HepG2 (cell line): Measurements from ENCODE around the gene ZKSCAN5. TPM values are rescaled to one million over a fixed set of nuclear protein-coding genes. Genes with fewer than 3 reads are reported as not detected.
A peak's percentile ranks its signal among the peaks of the same experiment; 100 is the strongest.

Experiments used
- ARNT2 ChIP-seq: sonication (generic); formaldehyde crosslinking; IDR thresholded peaks from 2 replicates; pipeline ENCODE4 v1.8.0; 2022; ENCODE audit warnings: mild to moderate bottlenecking, low read depth, missing genetic modification reagents, moderate library complexity
- ASH2L ChIP-seq: fragments of 300-600, 200-600 bp; sonication (generic); IDR thresholded peaks from 2 replicates; pipeline ENCODE4 v1.7.0; 2017; ENCODE audit warnings: low read depth, mild to moderate bottlenecking, moderate library complexity, mixed read lengths, low read length; ENCODE audit not compliant: insufficient read length
- FOXK1 ChIP-seq: sonication (generic); formaldehyde crosslinking; IDR thresholded peaks from 2 replicates; pipeline ENCODE4 v1.4.0; 2020; ENCODE audit warnings: low read depth, missing genetic modification reagents, borderline replicate concordance
- HNF1A ChIP-seq, 2 experiments: sonication (generic) in 1 of 2; formaldehyde crosslinking in 1 of 2; IDR thresholded peaks; 2 replicates each; pipeline versions ENCODE4 v1.4.0 to v1.6.1; 2016 to 2020; ENCODE audit warnings: borderline replicate concordance in 1 of 2, low read depth in 1 of 2, mild to moderate bottlenecking in 1 of 2, missing genetic modification reagents in 1 of 2
- IRF1 ChIP-seq: sonication (generic); formaldehyde crosslinking; IDR thresholded peaks from 2 replicates; pipeline ENCODE4 v1.4.0; 2020; ENCODE audit warnings: low read depth, mild to moderate bottlenecking, missing genetic modification reagents
- KAT7 ChIP-seq: IDR thresholded peaks from 2 replicates; pipeline ENCODE4 v1.6.1; 2018; ENCODE audit warnings: borderline replicate concordance, missing compliant biosample characterization
- KDM5B ChIP-seq: sonication (generic); formaldehyde crosslinking; IDR thresholded peaks from 2 replicates; pipeline ENCODE4 v1.4.0; 2020; ENCODE audit warnings: missing genetic modification reagents, mild to moderate bottlenecking, borderline replicate concordance
- KLF9 ChIP-seq: IDR thresholded peaks from 2 replicates; pipeline ENCODE4 v1.6.1; 2016; ENCODE audit warnings: low read depth
- MAFK ChIP-seq, 2 experiments: IDR thresholded peaks in 1 of 2; conservative IDR thresholded peaks in 1 of 2; 2 replicates each; pipeline ENCODE4 v1.6.1; 2011; ENCODE audit warnings: improper control_type of control experiment in 2 of 2, low read length in 2 of 2
- MTA3 ChIP-seq: sonication (generic); formaldehyde crosslinking; IDR thresholded peaks from 2 replicates; pipeline ENCODE4 v1.4.0; 2020; ENCODE audit warnings: missing genetic modification reagents
- PRDM4 ChIP-seq: sonication (generic); formaldehyde crosslinking; IDR thresholded peaks from 2 replicates; pipeline ENCODE4 v1.9.0; 2021; ENCODE audit warnings: missing genetic modification reagents, borderline replicate concordance
- SALL1 ChIP-seq: sonication (generic); formaldehyde crosslinking; IDR thresholded peaks from 2 replicates; pipeline ENCODE4 v1.8.0; 2022; ENCODE audit warnings: mild to moderate bottlenecking, missing genetic modification reagents
- ZBTB42 ChIP-seq: sonication (generic); formaldehyde crosslinking; IDR thresholded peaks from 2 replicates; pipeline ENCODE4 v1.5.0; 2020; ENCODE audit warnings: mild to moderate bottlenecking, missing genetic modification reagents
- ZBTB8A ChIP-seq: sonication (generic); formaldehyde crosslinking; IDR thresholded peaks from 2 replicates; pipeline ENCODE4 v1.4.0; 2020; ENCODE audit warnings: mild to moderate bottlenecking, low read depth, missing genetic modification reagents, borderline replicate concordance
- ZC3H4 ChIP-seq: sonication (generic); formaldehyde crosslinking; IDR thresholded peaks from 2 replicates; pipeline ENCODE4 v1.4.0; 2020; ENCODE audit warnings: missing genetic modification reagents, borderline replicate concordance
- ZMYM2 ChIP-seq: sonication (generic); formaldehyde crosslinking; IDR thresholded peaks from 2 replicates; pipeline ENCODE4 v1.8.0; 2022; ENCODE audit warnings: mild to moderate bottlenecking, missing genetic modification reagents
- ZNF274 ChIP-seq: sonication (generic); formaldehyde crosslinking; IDR thresholded peaks from 2 replicates; pipeline ENCODE4 v1.5.1; 2020; ENCODE audit warnings: mild to moderate bottlenecking, missing genetic modification reagents
- ZNF557 ChIP-seq: sonication (generic); formaldehyde crosslinking; IDR thresholded peaks from 2 replicates; pipeline ENCODE4 v1.4.0; 2020; ENCODE audit warnings: missing genetic modification reagents
- ZNF747 ChIP-seq: sonication (generic); formaldehyde crosslinking; IDR thresholded peaks from 2 replicates; pipeline ENCODE4 v1.8.1; 2023; ENCODE audit warnings: missing genetic modification reagents, mild to moderate bottlenecking, borderline replicate concordance
- ZNF772 ChIP-seq: sonication (generic); formaldehyde crosslinking; IDR thresholded peaks from 2 replicates; pipeline ENCODE4 v1.5.0; 2020; ENCODE audit warnings: mild to moderate bottlenecking, missing genetic modification reagents
- polyA plus RNA-seq, 8 experiments: library from polyadenylated mRNA; depleted of rRNA in 3 of 8; stranded (reverse) in 7 of 8; unstranded in 1 of 8; fragments of >200 nt; fragmentation: Illumina TruSeq in 4 of 8; extraction: Trizol in 4 of 8; gene quantifications; 2 replicates each; pipeline versions ENCODE4 v1.2.1 to v1.2.3, GENCODE V29; 2011 to 2016; ENCODE audit warnings: low read depth in 4 of 8, missing spikeins in 1 of 8, mixed read lengths in 1 of 8; ENCODE audit not compliant: insufficient read depth in 1 of 8
- total RNA-seq, 5 experiments: library from RNA; depleted of rRNA; stranded (reverse); fragments of >200 nt; fragmentation: Illumina TruSeq; extraction: Trizol; gene quantifications; 2 replicates each; pipeline ENCODE4 v1.2.3, GENCODE V29; 2016; ENCODE audit warnings: low read depth in 1 of 5

Gene ZKSCAN5
- total and polyA plus RNA-seq, 2 of the 13 experiments (the other 11 are each of a cell fraction or from before 2014, with no cell fraction given) = 5.5 to 11.7 TPM

- TF ChIP-seq HNF1A (IDR thresholded peaks at IDR 0.05; ENCODE audit: low read depth) (no peak), HNF1A (CRISPR knock-in tag; IDR thresholded peaks at IDR 0.05; ENCODE audit: borderline replicate concordance) (0 out of 2 replicates have a peak, but pooled peaks have one; percentile 48), MAFK (conservative IDR thresholded peaks at IDR 0.05 in 1 of 2, IDR thresholded peaks at IDR 0.05 in 1 of 2; ENCODE audit: low read length in 2 of 2) (no peak), ZNF557 (0 out of 2 replicates have a peak, but pooled peaks have one; percentile 22), IRF1 (no peak), ARNT2 (no peak; the same call in 1 of the 2 replicates), ZNF747 (CRISPR knock-in tag) (peak; percentile 89; the same call in 1 of the 2 replicates), KAT7 (no peak; the same call in 1 of the 2 replicates), ZC3H4 (no peak), MTA3 (CRISPR knock-in tag) (no peak), ZBTB8A (CRISPR knock-in tag) (no peak), SALL1 (peak; percentile 88), KLF9 (CRISPR knock-in tag) (peak; percentile 38; the same call in 1 of the 2 replicates), KDM5B (CRISPR knock-in tag) (peak; percentile 62; the same call in 1 of the 2 replicates), ASH2L (peak; percentile 64), ZBTB42 (CRISPR knock-in tag) (no peak), PRDM4 (CRISPR knock-in tag) (0 out of 2 replicates have a peak, but pooled peaks have one; percentile 28), ZNF772 (CRISPR knock-in tag) (0 out of 2 replicates have a peak, but pooled peaks have one; percentile 17), ZNF274 (CRISPR knock-in tag) (peak; percentile 81), FOXK1 (peak; percentile 97; the same call in 1 of the 2 replicates), ZMYM2 (CRISPR knock-in tag) (0 out of 2 replicates have a peak, but pooled peaks have one; percentile 34)
Observed at GRCh38 chr7:99499721-99500636, 4.5 kb upstream of the ZKSCAN5 start, which contains the start of gene ZNF394 (continued).
